Keratinocyte (primary cell): ENCODE measurements around the gene BANF2.

Source experiments
- EZH2 ChIP-seq: IDR thresholded peaks from one replicate; pipeline ENCODE4 v1.6.1; 2012; ENCODE audit warnings: inconsistent platforms, mild to moderate bottlenecking, low read length, moderate library complexity
- TF ChIP-seq, protein P1 (sequence below), 3 experiments: IDR thresholded peaks in 1 of 3; conservative IDR thresholded peaks in 1 of 3; optimal IDR thresholded peaks in 1 of 3; 2 replicates in 2 of 3; 3 replicates in 1 of 3; pipeline versions ENCODE3 to v1.5.1; 2011; ENCODE audit warnings: low read length in 3 of 3, mild to moderate bottlenecking in 3 of 3, moderate library complexity in 2 of 3, control low read depth in 1 of 3, inconsistent platforms in 1 of 3; ENCODE audit not compliant: insufficient read depth in 2 of 3; ENCODE audit errors: extremely low read depth in 1 of 3

DNA sequence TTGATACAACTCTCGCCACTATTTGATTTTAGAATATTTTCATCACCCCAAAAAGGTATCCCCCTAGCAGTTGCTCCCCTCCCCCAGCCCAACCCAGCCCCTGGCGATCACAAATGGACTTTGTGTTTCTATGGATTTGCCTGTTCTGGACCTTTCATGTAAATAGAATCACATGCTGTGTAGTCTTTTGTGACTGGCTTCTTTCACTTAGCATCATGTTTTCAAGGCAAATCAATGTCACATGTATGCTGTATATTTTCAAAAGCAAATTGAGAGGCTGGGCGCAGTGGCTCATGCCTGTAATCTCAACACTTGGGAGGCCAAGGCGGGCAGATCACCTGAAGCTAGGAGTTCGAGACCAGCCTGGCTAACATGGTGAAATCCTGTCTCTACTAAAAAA, 48.5 kb downstream of the BANF2 start:
- TF ChIP-seq, protein P1, sequence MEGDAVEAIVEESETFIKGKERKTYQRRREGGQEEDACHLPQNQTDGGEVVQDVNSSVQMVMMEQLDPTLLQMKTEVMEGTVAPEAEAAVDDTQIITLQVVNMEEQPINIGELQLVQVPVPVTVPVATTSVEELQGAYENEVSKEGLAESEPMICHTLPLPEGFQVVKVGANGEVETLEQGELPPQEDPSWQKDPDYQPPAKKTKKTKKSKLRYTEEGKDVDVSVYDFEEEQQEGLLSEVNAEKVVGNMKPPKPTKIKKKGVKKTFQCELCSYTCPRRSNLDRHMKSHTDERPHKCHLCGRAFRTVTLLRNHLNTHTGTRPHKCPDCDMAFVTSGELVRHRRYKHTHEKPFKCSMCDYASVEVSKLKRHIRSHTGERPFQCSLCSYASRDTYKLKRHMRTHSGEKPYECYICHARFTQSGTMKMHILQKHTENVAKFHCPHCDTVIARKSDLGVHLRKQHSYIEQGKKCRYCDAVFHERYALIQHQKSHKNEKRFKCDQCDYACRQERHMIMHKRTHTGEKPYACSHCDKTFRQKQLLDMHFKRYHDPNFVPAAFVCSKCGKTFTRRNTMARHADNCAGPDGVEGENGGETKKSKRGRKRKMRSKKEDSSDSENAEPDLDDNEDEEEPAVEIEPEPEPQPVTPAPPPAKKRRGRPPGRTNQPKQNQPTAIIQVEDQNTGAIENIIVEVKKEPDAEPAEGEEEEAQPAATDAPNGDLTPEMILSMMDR (optimal IDR thresholded peaks at IDR 0.05 in 1 of 3, IDR thresholded peaks at IDR 0.05 in 1 of 3, conservative IDR thresholded peaks at IDR 0.05 in 1 of 3; ENCODE audit: extremely low read depth in 1 of 3, insufficient read depth in 2 of 3, low read length in 3 of 3) = no peak
- TF ChIP-seq EZH2 = no peak
